GM18507 (cell line): ENCODE measurements around the gene C2orf42.
"Not testable (repeated sequence)": the region's sequence is repeated elsewhere in the genome, so short reads cannot be mapped to it uniquely, and the experiment has no call there.

ENCODE experiments used
- DNase-seq: peaks from one replicate; pipeline ENCODE4 v3.0.0; 2011; ENCODE audit warnings: low read depth; ENCODE audit not compliant: insufficient read length; ENCODE audit errors: extremely low spot score
- FAIRE-seq: peaks from 2 replicates; lab custom pipeline; 2011; peaks lifted over from hg19 to GRCh38; lab: Jason Lieb, UNC

C2orf42 gene

GRCh38 chr2:70133491-70134322, 57.1 kb downstream of the C2orf42 start:
- DNase-seq: no peak
- FAIRE-seq: peak; percentile 78

- DNase-seq (no peak), FAIRE-seq (no peak)
Measured at GRCh38 chr2:70133127-70133452, 57.7 kb downstream of the C2orf42 start.

GRCh38 chr2:70132244-70133126, 58.3 kb downstream of the C2orf42 start:
- no peak for DNase-seq
- peak; percentile 83 for FAIRE-seq

- not testable (repeated sequence) for DNase-seq, FAIRE-seq
Measured at GRCh38 chr2:70131344-70132143, 59.3 kb downstream of the C2orf42 start.

- FAIRE-seq (no peak), DNase-seq (no peak)
Measured at GRCh38 chr2:70128005-70128404, 62.8 kb downstream of the C2orf42 start.

GRCh38 chr2:70126413-70126812, 64.4 kb downstream of the C2orf42 start:
- DNase-seq (no peak), FAIRE-seq (no peak)

- FAIRE-seq (no peak), DNase-seq (no peak)
Measured at GRCh38 chr2:70125498-70125898, 65.3 kb downstream of the C2orf42 start.

GRCh38 chr2:70124983-70125480, 65.8 kb downstream of the C2orf42 start:
- DNase-seq (no peak), FAIRE-seq (peak; percentile 21)

- FAIRE-seq: no peak
- no peak for DNase-seq
Measured at GRCh38 chr2:70123829-70124116, 67.0 kb downstream of the C2orf42 start.

- FAIRE-seq: no peak
- no peak for DNase-seq
Measured at GRCh38 chr2:70123051-70123828, 67.6 kb downstream of the C2orf42 start.

GRCh38 chr2:70122470-70122869, 68.3 kb downstream of the C2orf42 start:
- FAIRE-seq (no peak), DNase-seq (no peak)

- FAIRE-seq: peak; percentile 29
- DNase-seq: no peak
Measured at GRCh38 chr2:70121627-70122372, 69.0 kb downstream of the C2orf42 start.

- no peak for DNase-seq
Measured at GRCh38 chr2:70118798-70119454, 71.9 kb downstream of the C2orf42 start.

GRCh38 chr2:70116936-70117552, 73.8 kb downstream of the C2orf42 start:
- FAIRE-seq (peak; percentile 9), DNase-seq (no peak)

More at GRCh38 chr2:70118798-70119454, 71.9 kb downstream of the C2orf42 start:
- FAIRE-seq: peak; percentile 49

GRCh38 chr2:70115646-70116442, 75.0 kb downstream of the C2orf42 start:
- FAIRE-seq (peak; percentile 85), DNase-seq (no peak)

- DNase-seq (no peak), FAIRE-seq (no peak)
Measured at GRCh38 chr2:70113359-70114070, 77.3 kb downstream of the C2orf42 start.
